HG03354 (cell line): ENCODE data around the gene HLCS.
"Not testable (repeated sequence)": the region's sequence is repeated elsewhere in the genome, so short reads cannot be mapped to it uniquely, and the experiment has no call there.

Source experiments
- ATAC-seq: cut with Tn5 transposase; IDR thresholded peaks from one replicate; pipeline ENCODE4 v1.9.1; 2021; ENCODE audit warnings: mild to moderate bottlenecking; ENCODE audit not compliant: unreplicated experiment, poor library complexity, severe bottlenecking

HLCS gene

DNA sequence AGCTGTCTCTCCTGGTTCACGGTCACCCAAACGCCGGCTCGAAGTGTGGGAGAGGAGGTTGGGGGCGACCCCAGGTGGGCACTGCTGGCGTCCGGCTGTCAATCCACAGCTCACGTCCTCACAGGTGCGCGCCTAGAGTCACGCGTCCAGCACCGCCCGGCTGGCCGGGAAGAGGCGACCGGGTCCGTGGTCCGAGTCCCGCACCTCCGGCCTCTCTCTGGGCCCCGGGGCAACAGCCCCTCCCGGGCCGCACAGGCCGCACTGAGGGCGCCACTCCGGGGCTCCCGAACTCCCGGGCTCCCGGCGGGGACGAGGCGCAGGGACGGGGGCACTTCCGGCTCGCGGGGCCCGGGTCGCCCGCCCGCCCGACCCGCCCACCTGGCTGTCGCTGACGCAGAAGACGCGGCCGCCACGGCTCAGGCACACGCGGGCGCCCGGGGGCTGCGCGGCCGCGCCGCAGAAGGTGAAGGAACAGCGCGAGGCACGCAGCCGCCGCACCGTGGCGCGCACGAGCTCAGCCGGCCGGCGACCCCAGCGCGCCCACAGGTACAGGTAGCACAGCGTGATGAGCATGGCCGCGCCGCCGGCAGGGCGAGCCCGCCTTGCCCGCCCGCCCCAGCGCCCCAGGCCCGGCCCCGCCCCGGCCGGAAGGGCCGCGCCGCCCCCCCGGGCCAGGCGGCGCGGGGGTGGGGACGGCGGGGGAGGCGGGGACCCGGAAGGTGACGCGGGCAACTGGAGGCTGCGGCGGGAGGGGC is at the start of gene HLCS:
Gene HLCS, minus strand, starts transcription at position 604 of the 755 bp plus-strand sequence. Its CDS starts 31 bp downstream, at position 573.
- peak; percentile 83 for ATAC-seq

DNA sequence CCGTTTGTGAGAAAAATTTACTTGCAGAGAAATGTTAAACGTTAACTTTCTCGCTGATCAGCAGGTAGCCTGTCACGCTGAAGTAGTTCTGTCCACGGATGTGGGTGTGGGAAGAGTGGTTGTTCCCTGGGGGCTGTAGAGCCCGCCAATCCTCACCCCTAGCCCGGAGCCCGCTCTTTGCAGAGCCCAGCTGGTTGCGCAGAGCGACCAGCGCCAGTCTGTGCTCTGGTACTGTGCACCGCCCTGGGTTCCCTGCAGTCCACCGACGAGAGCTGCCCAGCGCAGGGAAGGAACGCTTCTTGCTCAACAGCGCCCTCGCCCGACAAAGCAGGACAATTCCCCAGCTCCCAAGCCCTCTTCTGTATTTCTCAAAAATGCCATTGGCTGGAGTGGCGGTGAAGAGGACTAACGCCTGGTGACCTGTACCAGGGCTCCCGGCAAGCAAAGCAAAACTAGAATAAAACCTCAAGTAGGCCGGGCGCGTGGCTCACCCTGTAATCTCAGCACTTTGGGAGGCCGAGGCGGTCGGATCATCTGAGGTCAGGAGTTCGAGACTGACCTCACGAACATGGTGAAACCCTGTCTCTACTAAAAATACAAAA is 43.4 kb upstream of the HLCS start:
- ATAC-seq, result peak; percentile 97

DNA sequence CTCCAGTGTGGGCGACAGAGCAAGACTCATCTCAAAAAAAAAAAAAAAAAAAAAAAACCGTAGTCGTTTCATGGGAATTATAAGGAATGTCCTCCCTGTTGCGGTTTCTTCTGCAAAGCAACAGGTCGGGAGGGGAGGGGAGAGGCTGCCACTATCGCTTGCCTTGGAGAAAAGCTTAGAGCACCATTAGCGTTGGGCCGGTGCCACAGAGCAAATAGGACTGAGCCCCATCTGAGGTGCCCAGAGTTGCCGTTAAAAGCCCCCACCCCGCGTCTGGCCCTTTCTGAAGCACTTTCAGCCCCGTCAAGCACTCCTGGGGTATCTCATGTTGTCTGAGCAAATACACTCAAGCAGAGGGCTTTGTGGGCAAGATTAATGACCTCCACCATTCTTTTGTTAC is 42.3 kb upstream of the HLCS start:
- ATAC-seq, result no peak

DNA sequence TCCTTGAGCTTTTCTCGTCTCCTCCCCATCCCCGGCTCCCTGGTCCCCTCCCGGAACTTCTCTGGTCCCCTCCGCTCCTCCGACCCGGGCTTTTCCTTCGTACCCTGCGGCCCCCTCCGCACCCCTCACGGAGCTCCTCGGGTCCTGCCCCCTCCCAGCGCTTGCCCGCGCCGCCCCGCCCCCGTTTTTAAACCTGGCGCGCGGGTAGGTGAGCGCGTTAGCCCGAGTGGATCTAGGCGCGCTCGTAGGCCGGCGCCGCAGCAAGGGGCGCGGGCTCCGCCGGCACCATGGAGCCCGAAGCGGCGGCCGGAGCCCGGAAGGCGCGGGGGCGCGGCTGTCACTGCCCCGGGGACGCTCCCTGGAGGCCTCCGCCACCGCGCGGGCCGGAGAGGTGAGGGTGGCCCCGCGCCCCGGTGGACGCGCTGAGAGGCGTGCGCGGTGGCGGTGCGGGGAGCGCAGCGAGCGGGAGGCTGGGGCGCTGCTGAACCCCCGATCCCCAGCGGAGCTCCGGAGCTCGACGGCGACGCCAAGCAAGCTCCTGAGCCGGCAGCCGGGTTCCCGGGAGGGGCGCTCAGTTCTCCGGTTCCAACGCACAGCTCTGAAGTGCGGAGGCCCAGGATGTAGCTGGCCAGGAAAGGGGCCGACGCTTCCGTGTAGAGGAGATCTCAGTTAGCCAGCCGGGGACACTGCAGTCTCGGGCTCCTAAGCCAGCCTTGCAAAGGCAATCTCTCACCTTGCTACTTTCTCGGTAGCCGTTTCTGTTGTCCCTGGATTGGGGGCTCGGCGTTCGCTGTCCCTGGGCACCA is 40.2 kb upstream of the HLCS start, which contains the start of gene RIPPLY3:
Gene RIPPLY3, plus strand, starts transcription at position 217 of the 806 bp plus-strand sequence. Its CDS starts 71 bp downstream, at position 288.
- no peak for ATAC-seq

GRCh38 chr21:37005548-37006485 is 39.3 kb upstream of the HLCS start:
- no peak for ATAC-seq

DNA sequence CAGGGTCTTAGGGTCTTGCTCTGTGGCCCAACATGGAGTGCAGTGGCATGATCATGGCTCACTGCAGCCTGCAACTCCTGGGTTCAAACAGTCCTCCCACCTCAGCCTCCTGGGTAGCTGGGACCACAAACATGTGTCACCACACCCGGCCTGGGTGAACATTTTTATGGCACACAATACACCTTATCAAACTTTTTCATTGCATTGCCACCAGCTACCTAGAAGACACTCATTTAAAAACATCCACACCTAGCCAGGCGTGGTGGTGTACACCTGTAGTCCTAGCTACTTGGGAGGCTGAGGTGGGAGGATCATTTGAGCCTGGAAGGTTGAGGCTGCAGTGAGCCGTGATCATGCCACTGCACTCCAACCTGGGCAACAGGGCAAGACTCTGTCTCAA is 37.4 kb upstream of the HLCS start:
- not testable (repeated sequence) for ATAC-seq

DNA sequence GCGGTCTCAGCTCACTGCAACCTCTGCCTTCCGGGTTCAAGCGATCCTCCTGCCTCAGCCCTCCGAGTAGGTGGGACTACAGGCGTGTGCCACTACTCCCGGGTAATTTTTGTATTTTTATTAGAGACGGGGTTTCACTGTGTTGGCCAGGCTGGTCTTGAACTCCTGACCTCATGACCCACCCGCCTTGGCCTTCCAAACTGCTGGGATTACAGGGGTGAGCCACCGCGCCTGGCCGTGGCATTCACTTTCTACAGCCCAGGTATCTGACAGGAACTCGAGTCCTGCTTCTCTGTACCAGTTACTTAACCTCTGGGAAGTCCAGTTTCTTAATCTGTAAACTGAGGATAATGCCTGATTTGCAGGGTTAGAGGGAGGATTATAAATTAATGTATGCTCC is 36.4 kb upstream of the HLCS start:
- not testable (repeated sequence) for ATAC-seq

DNA sequence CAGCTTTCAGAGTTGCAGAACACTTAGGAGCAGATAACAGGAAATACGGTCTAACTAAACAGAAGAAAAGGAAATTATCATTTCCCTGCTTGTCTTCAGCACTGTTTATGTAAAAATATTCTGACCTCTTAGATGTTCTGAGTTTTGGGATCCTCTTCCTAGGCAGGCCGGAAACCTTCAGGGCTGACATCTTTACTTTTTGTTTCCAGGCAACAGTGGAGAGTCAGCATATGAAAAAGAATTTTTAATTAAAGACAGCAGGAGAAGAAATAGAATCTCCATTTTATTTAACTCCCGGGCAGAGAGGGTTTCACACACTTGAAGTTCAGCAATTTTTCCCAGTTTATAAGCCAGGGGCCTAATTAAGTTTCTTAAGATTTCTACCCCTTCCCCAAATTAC is 35.0 kb upstream of the HLCS start:
- no peak for ATAC-seq

DNA sequence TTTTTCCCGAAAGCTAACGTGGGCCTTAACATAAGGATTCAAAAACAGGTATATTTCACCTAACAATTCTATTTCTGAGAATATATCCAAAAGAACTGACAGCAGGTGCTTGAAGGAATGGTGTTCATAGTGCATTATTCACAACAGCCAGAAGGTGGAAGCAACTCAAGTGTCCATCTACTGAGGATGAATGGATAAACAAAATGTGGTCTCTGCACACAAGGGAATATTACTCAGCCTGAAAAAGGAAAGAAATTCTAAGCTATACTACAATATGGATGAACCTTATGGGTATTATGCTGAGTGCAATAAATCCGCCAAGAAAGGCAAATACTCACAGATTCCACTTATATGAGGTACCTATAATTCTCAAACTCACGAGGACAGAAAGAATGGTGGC is 33.9 kb upstream of the HLCS start:
- no peak for ATAC-seq

GRCh38 chr21:36999131-36999898 is 32.8 kb upstream of the HLCS start:
- no peak for ATAC-seq

DNA sequence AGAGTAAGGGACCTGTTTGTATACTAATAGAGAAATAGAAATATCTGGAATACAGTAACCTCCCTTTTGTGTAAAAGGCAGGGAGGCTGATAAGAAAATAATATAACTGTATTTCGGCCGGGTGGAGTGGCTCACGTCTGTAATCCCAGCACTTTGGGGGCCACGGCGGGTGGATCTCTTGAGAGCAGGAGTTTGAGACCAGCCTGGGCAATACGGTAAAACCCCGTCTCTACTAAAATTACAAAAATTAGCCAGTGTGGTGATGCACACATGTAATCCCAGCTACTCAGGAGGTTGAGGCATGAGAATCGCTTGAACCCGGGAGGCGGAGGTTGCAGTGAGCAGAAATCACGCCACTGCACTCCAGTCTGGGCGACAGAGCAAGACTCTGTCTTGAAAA is 28.8 kb upstream of the HLCS start:
- ATAC-seq, result not testable (repeated sequence)

GRCh38 chr21:36994501-36995158 is 28.2 kb upstream of the HLCS start:
- ATAC-seq, result no peak

- no peak for ATAC-seq
Measured at GRCh38 chr21:36992671-36993070, 26.2 kb upstream of the HLCS start.

DNA sequence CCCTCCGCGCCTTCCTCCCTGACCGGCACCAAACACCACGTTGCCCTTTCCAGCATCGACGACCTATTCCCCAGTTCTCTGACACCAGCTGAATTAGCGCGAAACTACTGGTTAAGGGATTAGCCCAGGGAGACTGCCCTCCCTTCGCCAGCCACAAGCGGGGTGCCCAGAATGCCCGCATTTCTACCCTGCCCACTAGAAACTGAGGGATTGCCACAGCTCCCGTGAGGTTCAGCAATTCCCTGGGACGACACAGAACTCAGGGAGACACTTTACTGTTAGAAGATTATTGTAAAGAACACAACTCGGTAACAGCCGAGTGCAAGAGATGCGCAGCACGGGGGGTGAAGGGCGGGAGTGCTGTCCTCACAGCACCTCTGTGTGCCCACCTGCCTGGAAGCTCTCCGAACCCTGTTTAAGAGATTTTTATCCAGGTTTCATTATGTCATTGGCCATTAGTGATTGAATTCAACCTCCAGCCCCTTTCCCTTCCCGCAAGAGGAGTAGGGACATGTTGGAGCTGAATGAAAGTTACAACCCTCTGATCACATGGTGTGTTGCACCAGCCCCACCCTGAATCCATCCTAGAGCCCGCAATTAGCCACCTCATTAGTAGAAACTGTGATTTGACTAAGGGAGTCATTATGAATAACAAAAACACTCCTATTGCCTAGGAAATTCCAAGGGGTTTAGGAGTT is 24.2 kb upstream of the HLCS start:
- ATAC-seq, result no peak

DNA sequence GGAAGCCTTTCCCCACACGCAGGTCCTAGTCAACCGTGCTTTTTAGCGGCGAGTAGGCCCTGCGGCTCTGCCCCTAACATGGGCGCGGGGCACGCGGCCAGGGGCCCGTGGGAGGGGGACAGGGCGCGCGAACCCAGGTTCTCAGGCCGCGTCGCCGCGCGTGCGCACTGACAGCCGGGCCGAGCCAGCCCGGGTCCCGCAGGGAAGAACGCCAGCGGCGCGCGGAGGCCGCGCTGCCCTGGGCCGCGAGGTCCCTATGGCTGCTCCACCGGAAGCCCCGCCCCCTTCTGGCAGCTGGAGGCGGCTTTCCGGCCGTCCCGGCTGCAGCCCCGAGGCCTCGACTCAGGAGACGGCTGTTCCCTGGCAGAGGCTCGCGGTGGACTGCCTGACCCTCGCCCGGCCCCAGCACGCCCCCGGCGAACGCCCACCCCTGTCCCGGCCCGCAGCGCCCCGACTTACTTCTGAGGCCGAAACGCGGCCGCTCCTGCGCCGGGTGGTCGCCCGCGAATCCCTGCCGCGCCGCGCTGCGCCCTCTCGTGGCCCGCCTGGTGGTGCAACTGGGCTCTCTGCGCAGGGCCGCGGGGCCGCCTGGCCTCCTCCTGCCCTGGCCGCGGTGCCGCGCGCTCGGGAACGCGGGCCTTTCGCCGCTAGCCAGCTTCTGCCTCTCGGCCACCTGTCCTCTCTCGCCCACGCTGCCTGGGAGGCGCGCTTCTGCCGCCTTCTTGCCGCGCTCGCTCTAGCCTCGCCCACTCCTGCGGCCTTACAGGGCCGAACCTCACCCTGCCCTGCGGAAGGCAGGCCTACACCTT is 23.4 kb upstream of the HLCS start:
- peak; percentile 91 for ATAC-seq

DNA sequence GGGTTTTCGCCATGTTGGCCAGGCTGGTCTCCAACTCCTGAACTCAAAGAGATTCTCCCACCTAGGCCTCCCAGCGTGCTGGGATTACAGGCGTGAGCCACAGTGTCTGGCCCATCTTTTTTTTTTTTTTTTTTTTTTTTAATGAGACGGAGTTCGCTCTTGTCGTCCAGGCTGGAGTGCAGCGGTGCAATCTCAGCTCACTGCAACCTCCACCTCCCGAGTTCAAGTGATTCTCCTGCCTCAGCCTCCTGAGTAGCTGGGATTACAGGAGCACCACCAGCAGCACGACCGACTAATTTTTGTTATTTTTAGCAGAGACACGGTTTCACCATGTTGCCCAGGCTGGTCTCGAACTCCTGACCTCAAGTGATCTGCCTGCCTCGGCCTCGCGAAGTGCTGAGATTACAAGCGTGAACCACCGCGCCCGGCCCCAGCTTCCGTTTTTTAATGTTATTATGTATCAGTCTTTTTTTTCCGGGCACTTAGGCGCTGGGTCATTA is 22.8 kb upstream of the HLCS start:
- ATAC-seq, result not testable (repeated sequence)

GRCh38 chr21:36988536-36988935 is 22.1 kb upstream of the HLCS start:
- no peak for ATAC-seq
